Measurements from ENCODE around the gene HIP1R. TPM values are rescaled to one million over a fixed set of nuclear protein-coding genes. Genes with fewer than 3 reads are reported as not detected.
A peak's percentile ranks its signal among the peaks of the same experiment; 100 is the strongest.

HIP1R gene
- total RNA-seq, 1 experiment from 2014 or later: 33.6 TPM

- Histone ChIP-seq H3K36me3 (replicated peaks; ENCODE audit: control insufficient read depth, insufficient read depth, low read length) (no peaks in the 10 kb centered on the region; the same call in 1 of the 2 replicates), H3K27me3 (ENCODE audit: control insufficient read depth, insufficient read depth, low read length) (no peaks in the 10 kb centered on the region), H3K4me3 (ENCODE audit: insufficient read depth, low read depth, low read length) (no peak overlapping the region)
- peak; percentile 62 for DNase-seq
Measured at GRCh38 chr12:122858591-122859302, 23.5 kb downstream of the HIP1R start.

GRCh38 chr12:122859303-122860039 is 24.2 kb downstream of the HIP1R start:
- H3K27me3 ChIP-seq (ENCODE audit: control insufficient read depth, insufficient read depth, low read length): no peaks in the 10 kb centered on the region

GRCh38 chr12:122860040-122860853 is 25.0 kb downstream of the HIP1R start:
- Histone ChIP-seq H3K36me3 (replicated peaks; ENCODE audit: control insufficient read depth, insufficient read depth, low read length) (no peaks in the 10 kb centered on the region; the same call in 1 of the 2 replicates), H3K27me3 (ENCODE audit: control insufficient read depth, insufficient read depth, low read length) (no peaks in the 10 kb centered on the region), H3K4me3 (ENCODE audit: insufficient read depth, low read depth, low read length) (no peak overlapping the region)
- peak; percentile 96 for DNase-seq

More at GRCh38 chr12:122859303-122860039, 24.2 kb downstream of the HIP1R start:
- Histone ChIP-seq H3K36me3 (replicated peaks; ENCODE audit: control insufficient read depth, insufficient read depth, low read length) (no peaks in the 10 kb centered on the region; the same call in 1 of the 2 replicates), H3K4me3 (ENCODE audit: insufficient read depth, low read depth, low read length) (no peak overlapping the region)
- peak; percentile 73 for DNase-seq

- no peaks in the 10 kb centered on the region for H3K27me3 ChIP-seq (ENCODE audit: control insufficient read depth, insufficient read depth, low read length)
- no peak for DNase-seq
- no peaks in the 10 kb centered on the region; the same call in 1 of the 2 replicates for H3K36me3 ChIP-seq (replicated peaks; ENCODE audit: control insufficient read depth, insufficient read depth, low read length)
- H3K4me3 ChIP-seq (ENCODE audit: insufficient read depth, low read depth, low read length): no peak overlapping the region
Measured at GRCh38 chr12:122860854-122861586, 25.8 kb downstream of the HIP1R start.

DNA sequence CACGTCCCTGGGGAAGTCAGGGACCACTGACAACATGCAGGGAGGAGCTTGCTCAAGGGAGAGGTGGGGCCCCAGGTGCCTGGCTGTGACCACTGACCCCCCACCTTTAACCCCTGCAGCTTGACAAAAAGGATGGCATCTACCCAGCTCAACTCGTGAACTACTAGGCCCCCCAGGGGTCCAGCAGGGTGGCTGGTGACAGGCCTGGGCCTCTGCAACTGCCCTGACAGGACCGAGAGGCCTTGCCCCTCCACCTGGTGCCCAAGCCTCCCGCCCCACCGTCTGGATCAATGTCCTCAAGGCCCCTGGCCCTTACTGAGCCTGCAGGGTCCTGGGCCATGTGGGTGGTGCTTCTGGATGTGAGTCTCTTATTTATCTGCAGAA is 26.3 kb downstream of the HIP1R start:
- no peaks in the 10 kb centered on the region; the same call in 1 of the 2 replicates for H3K36me3 ChIP-seq (replicated peaks; ENCODE audit: control insufficient read depth, insufficient read depth, low read length)
- peak; percentile 59 for DNase-seq
- H3K27me3 ChIP-seq (ENCODE audit: control insufficient read depth, insufficient read depth, low read length): no peaks in the 10 kb centered on the region
- H3K4me3 ChIP-seq (ENCODE audit: insufficient read depth, low read depth, low read length): no peak overlapping the region

GRCh38 chr12:122862110-122862634 is 26.9 kb downstream of the HIP1R start:
- Histone ChIP-seq H3K27me3 (ENCODE audit: control insufficient read depth, insufficient read depth, low read length) (no peaks in the 10 kb centered on the region), H3K36me3 (replicated peaks; ENCODE audit: control insufficient read depth, insufficient read depth, low read length) (no peaks in the 10 kb centered on the region; the same call in 1 of the 2 replicates), H3K4me3 (ENCODE audit: insufficient read depth, low read depth, low read length) (no peak overlapping the region)
- peak; percentile 59 for DNase-seq

- Histone ChIP-seq H3K4me3 (ENCODE audit: insufficient read depth, low read depth, low read length) (no peak overlapping the region), H3K27me3 (ENCODE audit: control insufficient read depth, insufficient read depth, low read length) (no peaks in the 10 kb centered on the region), H3K36me3 (replicated peaks; ENCODE audit: control insufficient read depth, insufficient read depth, low read length) (no peaks in the 10 kb centered on the region)
- peak; percentile 57 for DNase-seq
Measured at GRCh38 chr12:122862872-122863701, 27.8 kb downstream of the HIP1R start.

- no peak for DNase-seq
- peaks cover 5% of the 10 kb centered on the region for H3K36me3 ChIP-seq (replicated peaks; ENCODE audit: control insufficient read depth, insufficient read depth, low read length)
- H3K4me3 ChIP-seq (ENCODE audit: insufficient read depth, low read depth, low read length): no peak overlapping the region
- H3K27me3 ChIP-seq (ENCODE audit: control insufficient read depth, insufficient read depth, low read length): peaks cover 10% of the 10 kb centered on the region
Measured at GRCh38 chr12:122864894-122865253, 29.6 kb downstream of the HIP1R start.

GRCh38 chr12:122865268-122866231 is 30.3 kb downstream of the HIP1R start:
- H3K36me3 ChIP-seq (replicated peaks; ENCODE audit: control insufficient read depth, insufficient read depth, low read length): peaks cover 5% of the 10 kb centered on the region
- DNase-seq: peak; percentile 67
- H3K4me3 ChIP-seq (ENCODE audit: insufficient read depth, low read depth, low read length): no peak overlapping the region
- peaks cover 16% of the 10 kb centered on the region for H3K27me3 ChIP-seq (ENCODE audit: control insufficient read depth, insufficient read depth, low read length)

- Histone ChIP-seq H3K4me3 (ENCODE audit: insufficient read depth, low read depth, low read length) (no peak overlapping the region), H3K36me3 (replicated peaks; ENCODE audit: control insufficient read depth, insufficient read depth, low read length) (peaks cover 5% of the 10 kb centered on the region), H3K27me3 (ENCODE audit: control insufficient read depth, insufficient read depth, low read length) (peaks cover 25% of the 10 kb centered on the region)
- DNase-seq: peak; percentile 54
Measured at GRCh38 chr12:122866379-122866778, 31.1 kb downstream of the HIP1R start.

GRCh38 chr12:122866950-122867607 is 31.8 kb downstream of the HIP1R start:
- Histone ChIP-seq H3K36me3 (replicated peaks; ENCODE audit: control insufficient read depth, insufficient read depth, low read length) (peaks cover 5% of the 10 kb centered on the region), H3K4me3 (ENCODE audit: insufficient read depth, low read depth, low read length) (no peak overlapping the region), H3K27me3 (ENCODE audit: control insufficient read depth, insufficient read depth, low read length) (peaks cover 32% of the 10 kb centered on the region)
- DNase-seq: peak; percentile 67
